Activated CD4-positive, alpha-beta T cell treated with anti-CD3 and anti-CD28 coated beads for 1 hour (primary cell): Measurements from ENCODE around the gene MRRF.

Source experiments
- DNase-seq: peaks from one replicate; pipeline ENCODE4 v3.0.0-alpha.2; 2020

Gene MRRF

GRCh38 chr9:122264360-122265148 is at the start of gene MRRF, which contains the start of gene RBM18:
MRRF (plus strand) TSS chr9:122264882; CDS start chr9:122270892, 6,010 bp downstream.
RBM18 (minus strand) TSS chr9:122264840; CDS start chr9:122261492, 3,348 bp downstream.
- peak; percentile 86 for DNase-seq

- DNase-seq: no peak
These were observed 49.0 kb upstream of the MRRF start for GRCh38 chr9:122215663-122216062.

- DNase-seq: no peak
These were observed 48.4 kb upstream of the MRRF start for GRCh38 chr9:122216138-122216797.

GRCh38 chr9:122216798-122217418 is 47.8 kb upstream of the MRRF start:
- DNase-seq: no peak

GRCh38 chr9:122217640-122218039 is 47.0 kb upstream of the MRRF start:
- no peak for DNase-seq

- DNase-seq: no peak
These were observed 46.4 kb upstream of the MRRF start for GRCh38 chr9:122218071-122218934.

GRCh38 chr9:122218935-122219855 is 45.5 kb upstream of the MRRF start:
- DNase-seq: no peak

- no peak for DNase-seq
These were observed 44.6 kb upstream of the MRRF start for GRCh38 chr9:122219856-122220672.

GRCh38 chr9:122220673-122221182 is 44.0 kb upstream of the MRRF start:
- no peak for DNase-seq

GRCh38 chr9:122221183-122221811 is 43.4 kb upstream of the MRRF start:
- no peak for DNase-seq

GRCh38 chr9:122222791-122223190 is 41.9 kb upstream of the MRRF start:
- DNase-seq: no peak

GRCh38 chr9:122223435-122223834 is 41.2 kb upstream of the MRRF start:
- DNase-seq: no peak

GRCh38 chr9:122225312-122226141 is 39.2 kb upstream of the MRRF start:
- DNase-seq: no peak

- no peak for DNase-seq
These were observed 38.4 kb upstream of the MRRF start for GRCh38 chr9:122226142-122226757.

GRCh38 chr9:122226758-122227574 is 37.7 kb upstream of the MRRF start:
- no peak for DNase-seq

- no peak for DNase-seq
These were observed 37.1 kb upstream of the MRRF start for GRCh38 chr9:122227575-122227900.

- no peak for DNase-seq
These were observed 36.5 kb upstream of the MRRF start for GRCh38 chr9:122228191-122228567.
